GM12878 (cell line): ENCODE results near the gene CTSF.

Experiments
- MAX ChIP-seq: IDR thresholded peaks from 2 replicates; pipeline ENCODE4 v1.6.1; 2012; ENCODE audit warnings: low read depth, low read length, improper control_type of control experiment
- USF1 ChIP-seq: IDR thresholded peaks from 2 replicates; pipeline ENCODE4 v1.6.1; 2011; ENCODE audit warnings: borderline replicate concordance, low read depth, mild to moderate bottlenecking, moderate library complexity, mixed read lengths, low read length; ENCODE audit not compliant: insufficient read depth; ENCODE audit errors: extremely low read length

GRCh38 chr11:66547662-66548009 is 20.8 kb downstream of the CTSF start:
- TF ChIP-seq MAX (no peak), USF1 (no peak)
